GM13976 (cell line): Measurements from ENCODE around the gene FNDC8.
"Not testable (repeated sequence)": the region's sequence is repeated elsewhere in the genome, so short reads cannot be mapped to it uniquely, and the experiment has no call there.

Source experiments
- DNase-seq: peaks from one replicate; pipeline ENCODE4 v3.0.0; 2012; ENCODE audit warnings: low spot score
- in situ Hi-C: fragments of 300-500 bp; cut with MboI; formaldehyde crosslinking; loops from one replicate; pipeline ENCODE4 v1.12.0; 2022; ENCODE audit warnings: low sequenced_read_pairs, mixed read lengths, inconsistent platforms; ENCODE audit not compliant: unreplicated experiment
- TF ChIP-seq, protein P1 (sequence below): IDR thresholded peaks from 2 replicates; pipeline ENCODE4 v1.5.1; 2012; ENCODE audit warnings: borderline replicate concordance, mild to moderate bottlenecking; ENCODE audit not compliant: insufficient read depth; ENCODE audit errors: extremely low read depth, missing control alignments, control extremely low read depth

The FNDC8 gene

DNA sequence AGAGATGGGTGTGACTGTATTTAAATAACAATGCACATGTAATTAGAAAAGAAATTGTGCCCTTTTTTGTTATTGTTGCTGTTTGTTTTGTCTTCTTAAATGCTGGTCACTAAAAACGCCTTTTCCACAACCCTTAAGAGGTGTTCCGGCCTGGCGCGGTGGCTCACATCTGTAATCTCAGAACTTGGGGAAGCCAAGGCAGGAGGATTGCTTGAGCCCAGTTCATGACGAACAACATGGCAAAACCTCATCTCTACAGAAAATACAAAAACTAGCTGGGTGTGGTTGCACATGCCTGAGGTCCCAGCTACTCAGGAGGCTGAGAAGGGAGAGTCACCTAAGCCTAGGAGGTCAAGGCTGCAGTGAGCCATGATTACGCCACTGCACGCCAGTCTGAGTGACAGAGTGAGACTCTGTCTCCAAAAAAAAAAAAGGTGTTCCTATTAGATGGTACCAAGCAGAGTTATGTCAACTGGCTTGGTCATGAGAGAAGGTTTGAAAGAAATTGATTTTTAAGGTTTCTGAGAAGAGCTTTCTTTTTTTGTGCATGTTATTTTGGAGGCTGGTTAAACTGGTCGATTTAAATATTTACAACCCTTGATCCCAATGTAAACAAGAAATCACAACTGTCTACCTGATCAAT is 34.4 kb upstream of the FNDC8 start:
- in situ Hi-C loops, result no loop called here
- TF ChIP-seq, protein P1, sequence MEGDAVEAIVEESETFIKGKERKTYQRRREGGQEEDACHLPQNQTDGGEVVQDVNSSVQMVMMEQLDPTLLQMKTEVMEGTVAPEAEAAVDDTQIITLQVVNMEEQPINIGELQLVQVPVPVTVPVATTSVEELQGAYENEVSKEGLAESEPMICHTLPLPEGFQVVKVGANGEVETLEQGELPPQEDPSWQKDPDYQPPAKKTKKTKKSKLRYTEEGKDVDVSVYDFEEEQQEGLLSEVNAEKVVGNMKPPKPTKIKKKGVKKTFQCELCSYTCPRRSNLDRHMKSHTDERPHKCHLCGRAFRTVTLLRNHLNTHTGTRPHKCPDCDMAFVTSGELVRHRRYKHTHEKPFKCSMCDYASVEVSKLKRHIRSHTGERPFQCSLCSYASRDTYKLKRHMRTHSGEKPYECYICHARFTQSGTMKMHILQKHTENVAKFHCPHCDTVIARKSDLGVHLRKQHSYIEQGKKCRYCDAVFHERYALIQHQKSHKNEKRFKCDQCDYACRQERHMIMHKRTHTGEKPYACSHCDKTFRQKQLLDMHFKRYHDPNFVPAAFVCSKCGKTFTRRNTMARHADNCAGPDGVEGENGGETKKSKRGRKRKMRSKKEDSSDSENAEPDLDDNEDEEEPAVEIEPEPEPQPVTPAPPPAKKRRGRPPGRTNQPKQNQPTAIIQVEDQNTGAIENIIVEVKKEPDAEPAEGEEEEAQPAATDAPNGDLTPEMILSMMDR, result no peak
- no peak for DNase-seq

DNA sequence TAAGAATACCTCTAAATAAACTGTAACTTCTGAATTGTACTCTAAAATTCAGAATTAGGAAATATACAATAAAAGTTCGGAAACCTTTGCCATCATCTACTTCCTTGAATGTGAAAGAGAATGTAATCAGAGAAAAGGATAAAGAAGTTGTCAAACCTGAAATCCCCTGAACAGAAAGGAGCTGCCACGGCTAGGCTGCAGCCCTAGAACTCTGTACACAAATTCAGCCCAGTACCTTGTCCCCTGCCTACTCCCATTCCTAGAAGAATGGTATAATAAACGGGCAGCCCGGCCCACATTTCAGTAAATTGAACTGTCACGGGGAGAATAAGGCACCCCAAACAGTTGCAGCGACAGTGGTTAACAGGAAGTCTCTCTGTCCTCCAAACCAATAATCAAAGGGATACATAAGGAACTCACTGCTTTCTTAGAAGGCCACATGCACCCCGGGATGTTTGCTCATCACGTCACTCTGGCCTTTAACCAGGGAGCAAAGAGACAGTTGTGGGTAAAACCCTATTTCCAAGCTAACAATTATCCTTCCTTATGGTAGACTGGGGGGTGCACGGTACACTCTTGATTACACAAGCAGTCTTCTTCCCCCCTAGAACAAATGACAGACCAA is 33.6 kb upstream of the FNDC8 start:
- in situ Hi-C loops, result no loop called here
- no peak for DNase-seq
- TF ChIP-seq, protein P1, result no peak

GRCh38 chr17:35088356-35088880 is 33.0 kb upstream of the FNDC8 start:
- TF ChIP-seq, protein P1, result no peak

GRCh38 chr17:35088881-35089585 is 32.4 kb upstream of the FNDC8 start:
- in situ Hi-C loops, result no loop called here
- TF ChIP-seq, protein P1, result peak; percentile 94

More at GRCh38 chr17:35088356-35088880, 33.0 kb upstream of the FNDC8 start:
- in situ Hi-C loops, result no loop called here
- no peak for DNase-seq

GRCh38 chr17:35089586-35090296 is 31.7 kb upstream of the FNDC8 start:
- peak; percentile 48 for DNase-seq
- in situ Hi-C loops, result loop anchor here (10.0 kb wide), 1 partner anchor 85 kb away; no protein-coding TSS in a partner anchor

More at GRCh38 chr17:35088881-35089585, 32.4 kb upstream of the FNDC8 start:
- DNase-seq, result peak; percentile 91

GRCh38 chr17:35090707-35091106 is 30.7 kb upstream of the FNDC8 start:
- in situ Hi-C loops, result loop anchor here (10.0 kb wide), 1 partner anchor 86 kb away; no protein-coding TSS in a partner anchor
- not testable (repeated sequence) for DNase-seq

More at GRCh38 chr17:35089586-35090296, 31.7 kb upstream of the FNDC8 start:
- TF ChIP-seq, protein P1, result no peak
